ENCODE results near the gene ATG7.

The ATG7 gene

GRCh38 chr3:11558002-11558401 lies 285.8 kb downstream of the ATG7 start:
- ATAC-seq: no peak

GRCh38 chr3:11558411-11558903 lies 286.3 kb downstream of the ATG7 start:
- H3K9me3 Mint-ChIP-seq: no peaks in the 10 kb centered on the region
- no peaks in the 10 kb centered on the region for H3K4me1 Mint-ChIP-seq
- H3K4me3 Mint-ChIP-seq: no peak overlapping the region
- peaks cover 46% of the 10 kb centered on the region for H3K36me3 Mint-ChIP-seq
- H3K27me3 Mint-ChIP-seq: no peaks in the 10 kb centered on the region
- ATAC-seq: no peak
- no peak overlapping the region for H3K27ac Mint-ChIP-seq

More at GRCh38 chr3:11558002-11558401, 285.8 kb downstream of the ATG7 start:
- H3K36me3 Mint-ChIP-seq: peaks cover 47% of the 10 kb centered on the region
- no peaks in the 10 kb centered on the region for H3K4me1 Mint-ChIP-seq
- H3K27me3 Mint-ChIP-seq: no peaks in the 10 kb centered on the region
- no peak overlapping the region for H3K27ac Mint-ChIP-seq
- no peaks in the 10 kb centered on the region for H3K9me3 Mint-ChIP-seq
- H3K4me3 Mint-ChIP-seq: no peak overlapping the region

DNA sequence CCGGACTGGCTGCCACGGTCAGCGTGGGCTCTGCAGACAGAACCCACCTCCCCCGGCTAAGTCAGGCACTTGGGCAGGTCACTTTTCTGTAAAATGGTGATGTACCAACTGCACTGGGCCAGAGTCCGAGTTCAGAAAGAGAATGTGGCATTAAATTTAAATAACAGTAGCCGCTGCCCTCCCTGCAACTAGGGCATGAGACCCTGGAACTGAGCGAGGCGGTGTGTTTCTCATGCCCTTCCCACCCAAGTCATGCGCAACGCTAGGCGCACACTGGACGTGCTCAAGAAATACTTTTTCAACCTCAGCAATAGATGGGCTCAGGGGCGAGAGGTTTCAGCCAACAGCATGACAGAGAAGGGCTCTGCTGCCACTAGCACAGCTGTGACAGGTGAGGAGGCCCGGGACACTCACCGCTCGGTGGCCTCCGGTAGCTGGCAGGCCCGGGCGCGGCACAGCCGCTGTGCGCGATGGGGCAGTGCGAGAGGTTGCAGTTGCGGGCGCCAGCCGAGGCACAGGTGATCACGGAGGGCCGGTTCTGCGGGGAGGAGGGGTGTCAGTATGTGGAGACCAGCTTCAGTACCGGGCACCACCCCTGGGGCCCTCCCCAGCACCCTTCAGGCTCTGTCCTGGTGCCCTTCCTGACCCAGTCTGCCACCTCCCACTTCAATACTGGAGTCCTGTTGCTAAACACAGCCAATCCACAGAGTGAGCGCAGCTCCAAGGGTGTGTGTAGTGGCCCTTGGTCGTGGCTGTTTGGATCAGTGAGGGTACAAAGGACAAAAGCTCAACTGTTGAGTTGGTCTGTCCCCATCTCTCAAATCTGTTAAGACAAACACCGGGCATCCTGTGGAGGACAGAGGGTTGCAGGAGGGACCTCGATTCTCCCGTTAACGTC lies 287.0 kb downstream of the ATG7 start:
- no peaks in the 10 kb centered on the region for H3K27me3 Mint-ChIP-seq
- H3K4me1 Mint-ChIP-seq: no peaks in the 10 kb centered on the region
- H3K9me3 Mint-ChIP-seq: no peaks in the 10 kb centered on the region
- peaks cover 45% of the 10 kb centered on the region for H3K36me3 Mint-ChIP-seq
- no peak overlapping the region for H3K27ac Mint-ChIP-seq
- no peak overlapping the region for H3K4me3 Mint-ChIP-seq
- ATAC-seq: no peak

GRCh38 chr3:11559816-11560633 lies 287.8 kb downstream of the ATG7 start:
- Mint-ChIP-seq H3K27me3 (no peaks in the 10 kb centered on the region), H3K27ac (no peak overlapping the region), H3K36me3 (peaks cover 41% of the 10 kb centered on the region), H3K9me3 (no peaks in the 10 kb centered on the region), H3K4me1 (no peaks in the 10 kb centered on the region), H3K4me3 (no peak overlapping the region)
- ATAC-seq: no peak

DNA sequence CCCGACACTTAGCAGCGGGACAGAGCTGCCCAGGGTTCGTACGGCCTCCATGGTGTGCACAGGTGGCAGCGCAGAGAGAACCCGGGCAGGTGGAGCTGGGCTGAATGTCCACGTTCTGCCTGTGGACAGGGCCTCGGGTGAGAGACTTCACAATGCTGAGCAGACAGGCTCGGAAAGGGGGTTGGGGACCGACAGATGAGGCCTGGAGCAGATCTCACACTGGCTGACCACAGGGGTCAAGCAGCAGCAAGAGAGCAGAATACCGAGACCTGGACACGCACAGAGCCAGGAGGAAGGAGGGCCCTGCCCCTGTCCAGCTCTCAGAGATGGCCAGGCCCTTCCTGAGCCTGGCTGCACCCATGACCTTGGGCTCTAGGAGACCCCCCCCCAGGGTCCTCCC lies 288.5 kb downstream of the ATG7 start:
- no peak for ATAC-seq
- no peaks in the 10 kb centered on the region for H3K9me3 Mint-ChIP-seq
- H3K27ac Mint-ChIP-seq: no peak overlapping the region
- H3K4me1 Mint-ChIP-seq: no peaks in the 10 kb centered on the region
- H3K4me3 Mint-ChIP-seq: no peak overlapping the region
- H3K36me3 Mint-ChIP-seq: peaks cover 41% of the 10 kb centered on the region
- H3K27me3 Mint-ChIP-seq: no peaks in the 10 kb centered on the region

- H3K4me3 Mint-ChIP-seq: no peak overlapping the region
- no peaks in the 10 kb centered on the region for H3K27me3 Mint-ChIP-seq
- peaks cover 38% of the 10 kb centered on the region for H3K36me3 Mint-ChIP-seq
- no peak overlapping the region for H3K27ac Mint-ChIP-seq
- ATAC-seq: no peak
- no peaks in the 10 kb centered on the region for H3K9me3 Mint-ChIP-seq
- H3K4me1 Mint-ChIP-seq: no peaks in the 10 kb centered on the region
Measured at GRCh38 chr3:11562277-11562881, 290.2 kb downstream of the ATG7 start.

DNA sequence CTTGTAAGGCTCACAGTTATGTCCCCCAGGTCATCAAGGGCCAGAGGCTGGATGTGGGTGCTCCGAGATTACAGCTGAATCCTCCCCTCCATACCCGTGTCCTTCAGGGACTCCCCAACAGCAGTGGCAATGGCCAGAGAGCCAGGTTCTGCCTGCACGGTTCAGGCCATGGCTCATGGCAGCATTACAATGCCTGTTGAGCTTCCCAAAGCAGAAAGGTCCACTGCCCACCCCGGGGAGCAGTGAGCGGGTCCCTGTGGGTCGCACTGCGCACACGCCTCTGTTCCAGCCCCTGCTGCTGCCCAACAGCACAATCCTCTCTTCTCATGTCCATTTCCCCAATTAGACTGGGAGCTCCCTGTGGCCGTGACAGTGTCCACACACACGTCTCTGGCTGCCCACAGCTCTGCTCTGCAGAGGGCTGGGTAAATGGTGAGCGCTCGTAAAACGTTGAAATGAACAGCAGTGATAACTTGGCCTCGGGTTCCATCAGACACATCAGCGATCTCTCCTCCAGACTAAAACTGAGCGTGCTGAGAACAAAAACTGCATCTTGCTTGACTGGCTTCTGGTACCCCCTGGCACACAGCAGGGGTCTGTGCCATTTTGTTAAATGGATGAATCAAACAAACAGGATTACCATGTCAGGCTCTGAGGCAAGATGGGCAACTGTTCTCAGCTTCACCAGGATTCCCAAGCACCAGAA lies 291.1 kb downstream of the ATG7 start:
- no peak overlapping the region for H3K4me3 Mint-ChIP-seq
- H3K27ac Mint-ChIP-seq: no peak overlapping the region
- H3K36me3 Mint-ChIP-seq: peaks cover 29% of the 10 kb centered on the region
- ATAC-seq: no peak
- no peaks in the 10 kb centered on the region for H3K4me1 Mint-ChIP-seq
- no peaks in the 10 kb centered on the region for H3K9me3 Mint-ChIP-seq
- H3K27me3 Mint-ChIP-seq: no peaks in the 10 kb centered on the region

GRCh38 chr3:11563865-11564185 lies 291.6 kb downstream of the ATG7 start:
- H3K36me3 Mint-ChIP-seq: peaks cover 29% of the 10 kb centered on the region
- H3K4me1 Mint-ChIP-seq: no peaks in the 10 kb centered on the region
- no peaks in the 10 kb centered on the region for H3K9me3 Mint-ChIP-seq
- H3K27me3 Mint-ChIP-seq: no peaks in the 10 kb centered on the region
- no peak overlapping the region for H3K4me3 Mint-ChIP-seq
- H3K27ac Mint-ChIP-seq: no peak overlapping the region
- no peak for ATAC-seq

GRCh38 chr3:11564577-11565001 lies 292.4 kb downstream of the ATG7 start:
- Mint-ChIP-seq H3K27ac (no peak overlapping the region), H3K4me3 (no peak overlapping the region), H3K4me1 (no peaks in the 10 kb centered on the region), H3K9me3 (no peaks in the 10 kb centered on the region), H3K27me3 (no peaks in the 10 kb centered on the region), H3K36me3 (peaks cover 27% of the 10 kb centered on the region)
- no peak for ATAC-seq

DNA sequence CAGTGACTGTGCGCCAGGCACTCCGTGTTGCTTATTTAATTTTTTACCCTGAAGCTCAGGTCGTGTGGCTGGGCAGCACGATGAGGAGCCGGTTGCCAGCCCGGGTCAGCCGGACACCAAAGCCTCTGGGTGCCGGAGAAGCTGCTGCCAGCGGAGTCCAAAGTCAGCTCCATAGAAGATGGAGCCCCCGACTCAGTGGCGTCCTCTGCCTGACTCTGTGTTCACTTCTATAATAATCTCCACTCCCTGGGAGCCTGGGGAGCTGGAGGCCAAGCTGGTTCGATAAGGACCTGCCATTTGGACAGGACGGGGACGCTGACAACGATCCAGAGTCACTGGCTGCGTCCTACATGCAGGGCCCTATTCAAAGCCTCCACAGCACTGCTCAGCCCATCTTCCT lies 292.9 kb downstream of the ATG7 start:
- no peak overlapping the region for H3K4me3 Mint-ChIP-seq
- H3K36me3 Mint-ChIP-seq: peaks cover 22% of the 10 kb centered on the region
- no peak overlapping the region for H3K27ac Mint-ChIP-seq
- H3K4me1 Mint-ChIP-seq: no peaks in the 10 kb centered on the region
- H3K9me3 Mint-ChIP-seq: no peaks in the 10 kb centered on the region
- no peaks in the 10 kb centered on the region for H3K27me3 Mint-ChIP-seq
- no peak for ATAC-seq

- no peak overlapping the region for H3K4me3 Mint-ChIP-seq
- no peaks in the 10 kb centered on the region for H3K27me3 Mint-ChIP-seq
- peaks cover 18% of the 10 kb centered on the region for H3K36me3 Mint-ChIP-seq
- H3K27ac Mint-ChIP-seq: no peak overlapping the region
- H3K4me1 Mint-ChIP-seq: no peaks in the 10 kb centered on the region
- H3K9me3 Mint-ChIP-seq: no peaks in the 10 kb centered on the region
- no peak for ATAC-seq
Measured at GRCh38 chr3:11565492-11565891, 293.3 kb downstream of the ATG7 start.

GRCh38 chr3:11565932-11566331 lies 293.7 kb downstream of the ATG7 start:
- Mint-ChIP-seq H3K9me3 (no peaks in the 10 kb centered on the region), H3K4me3 (no peak overlapping the region), H3K4me1 (no peaks in the 10 kb centered on the region), H3K27ac (no peak overlapping the region), H3K27me3 (no peaks in the 10 kb centered on the region), H3K36me3 (peaks cover 16% of the 10 kb centered on the region)
- ATAC-seq: no peak

DNA sequence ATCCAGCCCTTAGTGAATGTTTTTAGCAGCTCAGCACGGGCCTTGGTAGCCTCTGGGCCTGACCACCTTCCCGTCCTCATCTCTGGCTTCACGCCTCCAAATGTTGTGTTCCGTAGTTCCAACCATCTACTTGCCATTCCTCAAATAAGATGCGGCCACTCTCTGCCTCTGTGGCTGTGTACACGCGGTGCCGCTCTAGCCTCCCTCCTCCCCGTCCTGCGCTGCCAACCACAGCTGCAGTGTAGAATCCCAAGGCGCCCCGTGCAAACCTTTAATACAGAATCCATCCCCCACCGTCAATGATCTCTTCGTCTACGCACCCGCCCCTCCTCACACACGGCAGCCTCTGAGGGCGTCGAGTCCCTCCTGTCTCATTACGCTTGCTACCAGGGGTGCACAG lies 294.3 kb downstream of the ATG7 start:
- Mint-ChIP-seq H3K27ac (no peak overlapping the region), H3K36me3 (peaks cover 16% of the 10 kb centered on the region), H3K4me1 (no peaks in the 10 kb centered on the region), H3K27me3 (no peaks in the 10 kb centered on the region), H3K9me3 (no peaks in the 10 kb centered on the region), H3K4me3 (no peak overlapping the region)
- ATAC-seq: no peak

DNA sequence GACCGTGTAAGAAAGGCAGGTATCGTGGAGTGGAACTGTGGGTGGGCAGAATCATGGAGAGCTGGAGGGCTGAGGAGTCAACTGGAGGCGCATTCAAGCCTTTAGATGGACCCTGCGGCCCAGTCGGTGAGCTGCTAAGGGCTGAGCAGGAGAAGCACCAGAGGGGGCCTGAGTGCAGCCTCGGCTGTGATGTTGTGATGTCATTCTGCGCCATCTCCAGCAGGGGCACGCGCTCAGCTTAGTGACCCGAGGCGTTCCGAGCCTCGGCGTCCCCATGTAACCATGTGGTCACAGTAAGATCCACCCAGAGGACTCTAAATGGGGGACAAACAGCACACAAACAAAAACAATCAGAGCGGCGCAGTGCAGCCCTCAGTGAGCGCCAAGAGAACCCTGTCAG lies 294.7 kb downstream of the ATG7 start:
- Mint-ChIP-seq H3K4me3 (no peak overlapping the region), H3K9me3 (no peaks in the 10 kb centered on the region), H3K27me3 (no peaks in the 10 kb centered on the region), H3K4me1 (no peaks in the 10 kb centered on the region), H3K36me3 (peaks cover 16% of the 10 kb centered on the region), H3K27ac (no peak overlapping the region)
- ATAC-seq: no peak

Measured in stimulated activated memory B cell treated with anti-CD40 and anti-IgM and Interleukin-4, amounts not matched to agents 10 μg/mL and 1 μg/mL and 100 μg/mL, for 72 hours (primary cell).